ENCODE results near the gene NOL3. TPM values are rescaled to one million over a fixed set of nuclear protein-coding genes. Genes with fewer than 3 reads are reported as not detected.

NOL3 gene
- total RNA-seq, 1 experiment from 2014 or later, result 68.0 TPM

GRCh38 chr16:67145746-67146145 is 24.6 kb upstream of the NOL3 start:
- Histone ChIP-seq H3K4me3 (no peak overlapping the region), H4K20me1 (ENCODE audit: insufficient read depth) (no peaks in the 10 kb centered on the region), H3K27me3 (ENCODE audit: insufficient read depth, low read depth) (no peaks in the 10 kb centered on the region), H3K79me2 (ENCODE audit: low read depth) (no peaks in the 10 kb centered on the region), H3K27ac (no peak overlapping the region), H3K4me2 (no peak overlapping the region), H3F3A (ENCODE audit: insufficient read depth, low read depth) (peaks cover 17% of the 10 kb centered on the region), H2AFZ (no peak overlapping the region), H3K9me3 (ENCODE audit: insufficient read depth, low read depth) (no peaks in the 10 kb centered on the region), H3K9me2 (ENCODE audit: insufficient read depth) (no peaks in the 10 kb centered on the region), H3K36me3 (ENCODE audit: low read depth) (no peaks in the 10 kb centered on the region; the same call in 1 of the 2 replicates), H3K4me1 (replicated peaks; ENCODE audit: insufficient read depth) (no peaks in the 10 kb centered on the region)
- intact Hi-C loops (cut with micrococcal nuclease; ENCODE audit: unreplicated experiment), result no loop called here
- ChIA-PET POLR2A (ENCODE audit: unreplicated experiment) (no interaction called here), CTCF (interaction anchor here (0.6 kb wide), 1 partner anchor 8 kb away, joined by 6 read pairs; no protein-coding TSS in a partner anchor)
- BruUV-seq (replicated peaks), result no TSS peak
- TF ChIP-seq CTCF (conservative IDR thresholded peaks at IDR 0.05) (no peak), EZH2 (IDR thresholded peaks at IDR 0.05; ENCODE audit: low read depth) (no peak)
- DNase-seq, result no peak

GRCh38 chr16:67146523-67147357 is 23.6 kb upstream of the NOL3 start:
- Histone ChIP-seq H3K9me3 (ENCODE audit: insufficient read depth, low read depth) (no peaks in the 10 kb centered on the region), H3K9me2 (ENCODE audit: insufficient read depth) (no peaks in the 10 kb centered on the region), H2AFZ (no peak overlapping the region), H3K79me2 (ENCODE audit: low read depth) (no peaks in the 10 kb centered on the region), H3K4me2 (no peak overlapping the region), H3K36me3 (ENCODE audit: low read depth) (no peaks in the 10 kb centered on the region; the same call in 1 of the 2 replicates), H4K20me1 (ENCODE audit: insufficient read depth) (no peaks in the 10 kb centered on the region), H3K27me3 (ENCODE audit: insufficient read depth, low read depth) (no peaks in the 10 kb centered on the region), H3F3A (ENCODE audit: insufficient read depth, low read depth) (peaks cover 17% of the 10 kb centered on the region), H3K4me3 (no peak overlapping the region), H3K27ac (no peak overlapping the region), H3K4me1 (replicated peaks; ENCODE audit: insufficient read depth) (no peaks in the 10 kb centered on the region)
- no TSS peak for BruUV-seq (replicated peaks)
- ChIA-PET CTCF (no interaction called here), POLR2A (ENCODE audit: unreplicated experiment) (no interaction called here)
- no peak for DNase-seq
- no peak for TF ChIP-seq EZH2 (IDR thresholded peaks at IDR 0.05; ENCODE audit: low read depth)
- no peak for TF ChIP-seq CTCF (conservative IDR thresholded peaks at IDR 0.05)
- intact Hi-C loops (cut with micrococcal nuclease; ENCODE audit: unreplicated experiment), result no loop called here

GRCh38 chr16:67147437-67148140 is 22.7 kb upstream of the NOL3 start:
- no TSS peak for BruUV-seq (replicated peaks)
- H3K36me3 ChIP-seq (ENCODE audit: low read depth), result no peaks in the 10 kb centered on the region; the same call in 1 of the 2 replicates
- POLR2A ChIA-PET (ENCODE audit: unreplicated experiment), result no interaction called here

More at GRCh38 chr16:67147437-67148140, 22.7 kb upstream of the NOL3 start:
- intact Hi-C loops (cut with micrococcal nuclease; ENCODE audit: unreplicated experiment), result no loop called here
- peaks cover 17% of the 10 kb centered on the region for H3F3A ChIP-seq (ENCODE audit: insufficient read depth, low read depth)
- no peaks in the 10 kb centered on the region for H3K9me2 ChIP-seq (ENCODE audit: insufficient read depth)
- H3K79me2 ChIP-seq (ENCODE audit: low read depth), result no peaks in the 10 kb centered on the region
- H3K27me3 ChIP-seq (ENCODE audit: insufficient read depth, low read depth), result no peaks in the 10 kb centered on the region
- CTCF ChIA-PET, result no interaction called here
- H2AFZ ChIP-seq, result no peak overlapping the region
- H3K9me3 ChIP-seq (ENCODE audit: insufficient read depth, low read depth), result no peaks in the 10 kb centered on the region
- no peak for DNase-seq
- no peaks in the 10 kb centered on the region for H4K20me1 ChIP-seq (ENCODE audit: insufficient read depth)
- no peak overlapping the region for H3K4me2 ChIP-seq
- H3K4me1 ChIP-seq (replicated peaks; ENCODE audit: insufficient read depth), result no peaks in the 10 kb centered on the region
- H3K4me3 ChIP-seq, result no peak overlapping the region
- TF ChIP-seq EZH2 (IDR thresholded peaks at IDR 0.05; ENCODE audit: low read depth) (no peak), CTCF (conservative IDR thresholded peaks at IDR 0.05) (no peak)
- no peak overlapping the region for H3K27ac ChIP-seq

All from PC-9 (cell line).